ENCODE data around the gene SH3BGR.
A peak's percentile ranks its signal among the peaks of the same experiment; 100 is the strongest.

The SH3BGR gene

GRCh38 chr21:39562791-39563770, 111.3 kb downstream of the SH3BGR start:
- Histone ChIP-seq H3K36me3 (no peaks in the 10 kb centered on the region), H3K9me3 (ENCODE audit: severe bottlenecking) (no peaks in the 10 kb centered on the region), H3K27ac (peak overlapping the region; percentile 63), H3K4me3 (ENCODE audit: low read depth, low read length) (no peak overlapping the region), H3K27me3 (ENCODE audit: insufficient read depth, low read depth, severe bottlenecking) (no peaks in the 10 kb centered on the region)
- no peak for TF ChIP-seq CTCF (IDR thresholded peaks at IDR 0.05; ENCODE audit: low read depth, low read length)
- peak; percentile 81 for DNase-seq

- Histone ChIP-seq H3K27me3 (ENCODE audit: insufficient read depth, low read depth, severe bottlenecking) (no peaks in the 10 kb centered on the region), H3K36me3 (no peaks in the 10 kb centered on the region), H3K27ac (peak overlapping the region; percentile 63), H3K9me3 (ENCODE audit: severe bottlenecking) (no peaks in the 10 kb centered on the region), H3K4me3 (ENCODE audit: low read depth, low read length) (no peak overlapping the region)
- no peak for TF ChIP-seq CTCF (IDR thresholded peaks at IDR 0.05; ENCODE audit: low read depth, low read length)
- no peak for DNase-seq
Observed at GRCh38 chr21:39564200-39564599, 112.4 kb downstream of the SH3BGR start.

All from WERI-Rb-1 (cell line).